Tibial artery (tissue), 4 donors: ENCODE data around the gene MBD4.

Experiments used
- DNase-seq, 2 donors: peaks; one replicate each; pipeline ENCODE4 v3.0.0-alpha.2; 2019
- H3K27ac ChIP-seq, 2 donors: fragments of 200-600 bp; sonication (generic) in 1 of 2; 1 replicate in 1 of 2; 2 replicates in 1 of 2; pipeline ENCODE4 v1.5.1; 2018 to 2019; ENCODE audit warnings: mild to moderate bottlenecking in 1 of 2
- H3K27me3 ChIP-seq, 2 donors: fragments of 200-600 bp; sonication (generic) in 1 of 2; one replicate each; pipeline versions ENCODE4 v1.5.1 to v1.6.0; 2016 to 2019
- H3K36me3 ChIP-seq, 3 donors: fragments of 200-600 bp; sonication (generic) in 2 of 3; one replicate each; pipeline ENCODE4 v1.5.1; 2016 to 2019; ENCODE audit warnings: mild to moderate bottlenecking in 2 of 3
- H3K4me1 ChIP-seq, 4 donors: fragments of 200-600 bp; sonication (generic) in 2 of 4; 1 replicate in 3 of 4; 2 replicates in 1 of 4; pipeline ENCODE4 v1.5.1; 2016 to 2019
- H3K4me3 ChIP-seq, 2 donors: fragments of 200-600 bp; sonication (generic) in 1 of 2; 1 replicate in 1 of 2; 2 replicates in 1 of 2; pipeline ENCODE4 v1.5.1; 2018 to 2019; ENCODE audit warnings: mild to moderate bottlenecking in 2 of 2
- H3K9me3 ChIP-seq, 3 donors: fragments of 200-600 bp; sonication (generic) in 1 of 3; one replicate each; pipeline ENCODE4 v1.5.1; 2016 to 2019
- CTCF ChIP-seq, 2 experiments: fragments of 200-600 bp in 1 of 2; fragments of 450-650 bp in 1 of 2; IDR thresholded peaks; one replicate each; pipeline ENCODE4 v1.5.1; 2017 to 2019; ENCODE audit warnings: antibody characterized with exemption in 2 of 2, mild to moderate bottlenecking in 1 of 2, moderate library complexity in 1 of 2
- intact Hi-C: fragments of 100-400 bp; cut with DNase I; formaldehyde crosslinking; loops from one replicate; pipeline ENCODE4 v1.15.0; 2023; ENCODE audit warnings: low total_unique reads

The MBD4 gene

GRCh38 chr3:129453732-129454131 is 14.0 kb upstream of the MBD4 start:
- Histone ChIP-seq H3K36me3 (peaks cover 19 to 56% (median 45%) of the 10 kb centered on the region in 3 donors), H3K27ac (no peak overlapping the region), H3K4me3 (no peak overlapping the region), H3K27me3 (no peaks in the 10 kb centered on the region), H3K9me3 (no peaks in the 10 kb centered on the region), H3K4me1 (no peaks in the 10 kb centered on the region)
- TF ChIP-seq CTCF (IDR thresholded peaks at IDR 0.05), result no peak
- intact Hi-C loops, result no loop called here
- DNase-seq, result no peak

GRCh38 chr3:129449279-129450115 is 9.7 kb upstream of the MBD4 start:
- H3K27me3 ChIP-seq, result no peaks in the 10 kb centered on the region
- no peaks in the 10 kb centered on the region for H3K9me3 ChIP-seq
- no peak overlapping the region for H3K4me3 ChIP-seq
- intact Hi-C loops, result no loop called here
- no peak overlapping the region for H3K27ac ChIP-seq
- no peak for DNase-seq
- H3K4me1 ChIP-seq, result no peaks in the 10 kb centered on the region
- peaks cover under 1 to 24% (median 23%) of the 10 kb centered on the region in 3 donors for H3K36me3 ChIP-seq
- no peak for TF ChIP-seq CTCF (IDR thresholded peaks at IDR 0.05)

- intact Hi-C loops, result no loop called here
- no peak for DNase-seq
- TF ChIP-seq CTCF (IDR thresholded peaks at IDR 0.05), result no peak
- Histone ChIP-seq H3K27ac (no peak overlapping the region), H3K9me3 (no peaks in the 10 kb centered on the region), H3K27me3 (no peaks in the 10 kb centered on the region), H3K4me1 (peaks cover 0 to 7% (median 3%) of the 10 kb centered on the region in 4 donors), H3K4me3 (no peak overlapping the region), H3K36me3 (peaks cover 0 to 13% (median 13%) of the 10 kb centered on the region in 3 donors)
These were observed 8.6 kb upstream of the MBD4 start for GRCh38 chr3:129448186-129448895.

DNA sequence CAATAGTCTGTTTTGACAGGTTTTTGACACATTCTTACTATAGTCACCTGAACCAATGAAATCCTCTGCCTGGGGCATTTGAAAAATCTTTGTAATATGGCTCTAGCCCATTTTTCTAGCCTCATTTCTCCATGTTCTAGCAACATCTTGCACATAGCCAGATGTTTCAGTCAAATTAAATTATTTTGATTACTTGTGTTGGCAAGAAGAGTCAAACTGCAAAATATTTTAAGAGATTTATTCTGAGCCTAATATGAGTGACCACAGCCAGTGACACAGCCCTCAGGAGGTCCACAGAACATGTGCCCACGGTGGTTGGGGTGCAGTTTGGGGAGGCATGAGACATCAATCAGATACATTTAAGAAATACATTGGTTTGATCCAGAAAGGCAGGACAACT is 7.2 kb upstream of the MBD4 start:
- H3K36me3 ChIP-seq, result peaks cover 0 to 5% (median 0%) of the 10 kb centered on the region in 3 donors
- no peaks in the 10 kb centered on the region for H3K27me3 ChIP-seq
- H3K4me1 ChIP-seq, result peaks cover 0 to 20% (median 13%) of the 10 kb centered on the region in 4 donors
- intact Hi-C loops, result no loop called here
- no peak overlapping the region for H3K27ac ChIP-seq
- no peak for TF ChIP-seq CTCF (IDR thresholded peaks at IDR 0.05)
- H3K9me3 ChIP-seq, result no peaks in the 10 kb centered on the region
- H3K4me3 ChIP-seq, result no peak overlapping the region
- no peak for DNase-seq

DNA sequence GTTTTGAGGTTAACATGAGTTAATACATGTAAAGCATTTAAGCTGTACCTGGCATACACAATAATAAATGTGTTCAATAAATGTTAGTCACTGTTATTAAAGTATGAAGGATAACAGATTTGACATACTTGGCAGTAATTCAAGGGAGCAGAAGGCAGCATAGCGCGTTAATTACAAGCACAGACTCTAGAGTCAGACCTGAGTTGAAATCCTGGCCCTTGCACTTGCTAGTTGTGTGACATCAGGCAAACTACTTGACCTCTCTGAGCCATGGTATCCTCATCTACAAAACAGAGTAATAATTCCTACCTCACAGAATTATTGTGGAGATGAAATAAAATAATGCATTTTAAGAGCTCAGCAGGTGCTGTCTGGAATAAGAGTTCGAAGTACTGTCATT is 5.7 kb upstream of the MBD4 start:
- no peak overlapping the region for H3K27ac ChIP-seq
- intact Hi-C loops, result no loop called here
- TF ChIP-seq CTCF (IDR thresholded peaks at IDR 0.05), result no peak

More for the DNA sequence above, 5.7 kb upstream of the MBD4 start:
- no peaks in the 10 kb centered on the region for H3K36me3 ChIP-seq
- DNase-seq, result no peak
- H3K4me1 ChIP-seq, result peaks cover 0 to 33% (median 24%) of the 10 kb centered on the region in 4 donors
- no peaks in the 10 kb centered on the region for H3K9me3 ChIP-seq
- no peak overlapping the region for H3K4me3 ChIP-seq
- no peaks in the 10 kb centered on the region for H3K27me3 ChIP-seq
